Measurements from ENCODE around the gene PYHIN1.

The PYHIN1 gene

GRCh38 chr1:158931055-158931737 is at the start of gene PYHIN1:
TSS of gene PYHIN1 (plus strand) at chr1:158931552. CDS start at chr1:158936911, 5,359 bp downstream.
- DNase-seq = no peak

- DNase-seq = no peak
These were observed 37.7 kb upstream of the PYHIN1 start for GRCh38 chr1:158893654-158894053.

GRCh38 chr1:158898722-158899121 is 32.6 kb upstream of the PYHIN1 start:
- DNase-seq = no peak

- DNase-seq = no peak
These were observed 29.7 kb upstream of the PYHIN1 start for GRCh38 chr1:158901623-158902022.

- DNase-seq = no peak
These were observed 15.3 kb upstream of the PYHIN1 start for GRCh38 chr1:158916085-158916484.

- no peak for DNase-seq
These were observed 6.7 kb upstream of the PYHIN1 start for GRCh38 chr1:158924677-158925076.

GRCh38 chr1:158930504-158930903 is 848 bp upstream of the PYHIN1 start:
- no peak for DNase-seq

- DNase-seq = no peak
These were observed 819 bp downstream of the PYHIN1 start for GRCh38 chr1:158932171-158932570.

GRCh38 chr1:158933621-158934020 is 2.3 kb downstream of the PYHIN1 start:
- DNase-seq = no peak

- DNase-seq = no peak
These were observed 7.8 kb downstream of the PYHIN1 start for GRCh38 chr1:158939180-158939579.

GRCh38 chr1:158941317-158941716 is 10.0 kb downstream of the PYHIN1 start:
- DNase-seq = no peak

GRCh38 chr1:158942490-158942889 is 11.1 kb downstream of the PYHIN1 start:
- DNase-seq = no peak

GRCh38 chr1:158943059-158943458 is 11.7 kb downstream of the PYHIN1 start:
- DNase-seq = no peak

GRCh38 chr1:158945061-158945460 is 13.7 kb downstream of the PYHIN1 start:
- no peak for DNase-seq

GRCh38 chr1:158946785-158947184 is 15.4 kb downstream of the PYHIN1 start:
- no peak for DNase-seq

- no peak for DNase-seq
These were observed 20.6 kb downstream of the PYHIN1 start for GRCh38 chr1:158951956-158952355.

- DNase-seq = no peak
These were observed 21.1 kb downstream of the PYHIN1 start for GRCh38 chr1:158952416-158952815.

GRCh38 chr1:158961178-158961577 is 29.8 kb downstream of the PYHIN1 start:
- no peak for DNase-seq

- no peak for DNase-seq
These were observed 31.6 kb downstream of the PYHIN1 start for GRCh38 chr1:158962983-158963382.

GRCh38 chr1:158969166-158969565 is 37.8 kb downstream of the PYHIN1 start:
- DNase-seq = no peak

- DNase-seq = no peak
These were observed 38.5 kb downstream of the PYHIN1 start for GRCh38 chr1:158969855-158970254.

- DNase-seq = no peak
These were observed 41.5 kb downstream of the PYHIN1 start for GRCh38 chr1:158972841-158973240.

- DNase-seq = no peak
These were observed 44.9 kb downstream of the PYHIN1 start for GRCh38 chr1:158976219-158976618.

- no peak for DNase-seq
These were observed 47.4 kb downstream of the PYHIN1 start for GRCh38 chr1:158978730-158979129.

- no peak for DNase-seq
These were observed 47.9 kb downstream of the PYHIN1 start for GRCh38 chr1:158979229-158979628.

Data from fibroblast of skin of right biceps (primary cell).